ENCODE measurements around the gene STIP1.

STIP1 gene

DNA sequence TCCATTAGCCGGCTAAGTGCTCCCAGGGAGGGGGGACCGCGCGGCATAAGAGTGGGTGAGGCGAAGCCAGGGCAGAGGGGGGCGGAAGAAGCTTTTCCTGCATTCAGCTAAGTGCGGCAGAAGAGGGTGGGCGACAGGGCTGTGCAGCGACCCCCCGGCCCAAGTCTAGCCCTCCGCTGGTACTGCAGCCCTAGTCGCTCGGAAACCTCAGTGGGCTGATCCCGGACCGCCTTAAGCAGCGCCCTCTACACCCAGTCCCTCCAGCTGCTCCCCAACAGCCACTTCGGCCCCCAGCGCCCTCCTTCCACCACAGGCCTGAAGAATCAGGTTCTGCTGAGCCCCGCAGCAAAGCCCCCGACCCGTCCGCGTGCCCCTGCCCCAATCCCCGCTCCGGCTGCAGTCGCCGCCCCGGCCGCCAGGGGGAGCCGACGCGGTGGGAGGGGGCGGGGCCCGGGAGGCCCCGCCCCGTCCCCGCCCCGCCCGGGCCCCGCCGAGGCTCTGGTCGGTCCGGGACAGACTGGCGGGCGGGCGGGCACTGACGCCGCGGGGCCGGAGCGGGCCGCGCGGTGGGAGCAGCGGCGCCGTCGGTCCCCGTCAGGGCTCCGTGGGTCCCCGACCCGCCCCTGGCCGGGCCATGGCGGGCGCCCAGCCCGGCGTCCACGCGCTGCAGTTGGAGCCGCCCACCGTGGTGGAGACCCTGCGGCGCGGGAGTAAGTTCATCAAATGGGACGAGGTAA lies 65.2 kb downstream of the STIP1 start, which contains the start of gene PLCB3:
TSS of gene PLCB3 (plus strand) at position 515 of the 737 bp plus-strand sequence. CDS start at position 635, 120 bp downstream.
- H3K4me1 ChIP-seq (ENCODE audit: control insufficient read depth in 1 of 2, insufficient read depth in 1 of 2, low read depth in 1 of 2, low read length in 1 of 2): peaks cover 35 to 44% of the 10 kb centered on the region in 2 experiments
- H3K4me3 ChIP-seq (ENCODE audit: low read depth in 1 of 2, low read length in 1 of 2): peak within 1 kb of the TSS; percentile 74 to 75
- H3K9me3 ChIP-seq: no peaks in the 10 kb centered on the region
- H3K36me3 ChIP-seq: peaks cover 17% of the 10 kb centered on the region
- H3K27ac ChIP-seq: peak within 1 kb of the TSS; percentile 46
- TF ChIP-seq, protein P1, sequence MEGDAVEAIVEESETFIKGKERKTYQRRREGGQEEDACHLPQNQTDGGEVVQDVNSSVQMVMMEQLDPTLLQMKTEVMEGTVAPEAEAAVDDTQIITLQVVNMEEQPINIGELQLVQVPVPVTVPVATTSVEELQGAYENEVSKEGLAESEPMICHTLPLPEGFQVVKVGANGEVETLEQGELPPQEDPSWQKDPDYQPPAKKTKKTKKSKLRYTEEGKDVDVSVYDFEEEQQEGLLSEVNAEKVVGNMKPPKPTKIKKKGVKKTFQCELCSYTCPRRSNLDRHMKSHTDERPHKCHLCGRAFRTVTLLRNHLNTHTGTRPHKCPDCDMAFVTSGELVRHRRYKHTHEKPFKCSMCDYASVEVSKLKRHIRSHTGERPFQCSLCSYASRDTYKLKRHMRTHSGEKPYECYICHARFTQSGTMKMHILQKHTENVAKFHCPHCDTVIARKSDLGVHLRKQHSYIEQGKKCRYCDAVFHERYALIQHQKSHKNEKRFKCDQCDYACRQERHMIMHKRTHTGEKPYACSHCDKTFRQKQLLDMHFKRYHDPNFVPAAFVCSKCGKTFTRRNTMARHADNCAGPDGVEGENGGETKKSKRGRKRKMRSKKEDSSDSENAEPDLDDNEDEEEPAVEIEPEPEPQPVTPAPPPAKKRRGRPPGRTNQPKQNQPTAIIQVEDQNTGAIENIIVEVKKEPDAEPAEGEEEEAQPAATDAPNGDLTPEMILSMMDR (IDR thresholded peaks at IDR 0.05): peak; percentile 95
- peaks cover 10% of the 10 kb centered on the region for H3K27me3 ChIP-seq

DNA sequence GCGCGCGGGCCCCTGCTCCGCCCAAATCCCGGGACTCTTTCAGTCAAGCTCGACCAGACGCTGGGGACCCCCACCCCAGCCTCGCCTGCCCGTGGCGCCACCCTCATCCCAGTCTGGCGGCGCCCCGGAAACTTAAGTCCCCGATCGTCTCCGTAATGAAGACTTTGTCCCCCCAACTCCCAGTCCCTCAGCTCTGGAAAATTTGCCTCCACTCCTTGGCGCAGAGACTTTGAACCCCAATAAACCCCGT lies 65.7 kb downstream of the STIP1 start:
- peaks cover 33 to 42% of the 10 kb centered on the region in 2 experiments for H3K4me1 ChIP-seq (ENCODE audit: control insufficient read depth in 1 of 2, insufficient read depth in 1 of 2, low read depth in 1 of 2, low read length in 1 of 2)
- H3K27ac ChIP-seq: peak overlapping the region; percentile 46
- peak overlapping the region; percentile 74 to 75 for H3K4me3 ChIP-seq (ENCODE audit: low read depth in 1 of 2, low read length in 1 of 2)
- TF ChIP-seq, protein P1 (IDR thresholded peaks at IDR 0.05): no peak
- H3K36me3 ChIP-seq: peaks cover 22% of the 10 kb centered on the region
- peaks cover 9% of the 10 kb centered on the region for H3K27me3 ChIP-seq
- no peaks in the 10 kb centered on the region for H3K9me3 ChIP-seq

GRCh38 chr11:64252003-64252872 lies 66.3 kb downstream of the STIP1 start:
- H3K27ac ChIP-seq: peak overlapping the region; percentile 46
- peaks cover 22% of the 10 kb centered on the region for H3K36me3 ChIP-seq
- peaks cover 28 to 37% of the 10 kb centered on the region in 2 experiments for H3K4me1 ChIP-seq (ENCODE audit: control insufficient read depth in 1 of 2, insufficient read depth in 1 of 2, low read depth in 1 of 2, low read length in 1 of 2)
- H3K4me3 ChIP-seq (ENCODE audit: low read depth in 1 of 2, low read length in 1 of 2): peak overlapping the region; percentile 74 to 75
- no peaks in the 10 kb centered on the region for H3K9me3 ChIP-seq
- TF ChIP-seq, protein P1 (IDR thresholded peaks at IDR 0.05): peak; percentile 12
- H3K27me3 ChIP-seq: peaks cover 9% of the 10 kb centered on the region

- Histone ChIP-seq H3K27ac (no peak overlapping the region), H3K4me1 (ENCODE audit: control insufficient read depth in 1 of 2, insufficient read depth in 1 of 2, low read depth in 1 of 2, low read length in 1 of 2) (peaks cover 21 to 29% of the 10 kb centered on the region in 2 experiments), H3K36me3 (peaks cover 22% of the 10 kb centered on the region), H3K27me3 (peaks cover 6% of the 10 kb centered on the region), H3K9me3 (no peaks in the 10 kb centered on the region), H3K4me3 (ENCODE audit: low read depth in 1 of 2, low read length in 1 of 2) (no peak overlapping the region)
- TF ChIP-seq, protein P1 (IDR thresholded peaks at IDR 0.05): no peak
Observed at GRCh38 chr11:64253043-64253442, 67.1 kb downstream of the STIP1 start.

DNA sequence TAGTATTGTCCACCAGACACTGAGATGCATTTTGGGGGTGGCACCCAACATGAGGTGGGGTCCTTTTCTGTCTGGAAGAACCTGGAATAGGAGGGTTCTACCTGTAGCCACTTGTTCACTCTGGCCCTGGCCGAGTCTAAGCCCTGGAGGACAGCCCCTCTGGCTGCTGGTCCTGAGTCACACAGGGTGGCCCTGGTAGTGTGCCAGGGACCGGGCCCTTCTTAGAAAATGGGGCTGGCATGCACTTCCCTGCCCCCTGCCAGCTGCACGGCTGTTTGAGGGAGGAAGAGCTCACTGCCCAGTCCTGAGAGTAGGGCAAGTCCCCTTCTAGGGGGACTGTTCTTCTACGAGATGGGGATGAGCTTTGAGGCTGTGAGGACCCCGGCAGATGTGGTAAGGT lies 67.5 kb downstream of the STIP1 start:
- no peak overlapping the region for H3K27ac ChIP-seq
- H3K36me3 ChIP-seq: peaks cover 26% of the 10 kb centered on the region
- TF ChIP-seq, protein P1 (IDR thresholded peaks at IDR 0.05): no peak
- H3K4me1 ChIP-seq (ENCODE audit: control insufficient read depth in 1 of 2, insufficient read depth in 1 of 2, low read depth in 1 of 2, low read length in 1 of 2): peaks cover 21 to 28% of the 10 kb centered on the region in 2 experiments
- no peaks in the 10 kb centered on the region for H3K9me3 ChIP-seq
- H3K27me3 ChIP-seq: peaks cover 6% of the 10 kb centered on the region
- no peak overlapping the region for H3K4me3 ChIP-seq (ENCODE audit: low read depth in 1 of 2, low read length in 1 of 2)
